GM10266 (cell line): ENCODE measurements around the gene MIPOL1.
"Not testable (repeated sequence)": the region's sequence is repeated elsewhere in the genome, so short reads cannot be mapped to it uniquely, and the experiment has no call there.

Source experiments
- DNase-seq: peaks from one replicate; pipeline ENCODE4 v3.0.0; 2012; ENCODE audit errors: extremely low spot score
- CTCF ChIP-seq: IDR thresholded peaks from 2 replicates; pipeline ENCODE4 v1.5.1; 2012; ENCODE audit warnings: mild to moderate bottlenecking, low read depth; ENCODE audit not compliant: control insufficient read depth, insufficient read depth; ENCODE audit errors: missing control alignments

Gene MIPOL1

GRCh38 chr14:37438444-37438843 is 240.7 kb downstream of the MIPOL1 start:
- TF ChIP-seq CTCF, result no peak
- DNase-seq, result no peak

GRCh38 chr14:37443461-37443860 is 245.7 kb downstream of the MIPOL1 start:
- no peak for TF ChIP-seq CTCF
- DNase-seq, result no peak

- DNase-seq, result no peak
- no peak for TF ChIP-seq CTCF
These were observed 250.2 kb downstream of the MIPOL1 start for GRCh38 chr14:37447883-37448391.

- TF ChIP-seq CTCF, result no peak
- DNase-seq, result no peak
These were observed 254.6 kb downstream of the MIPOL1 start for GRCh38 chr14:37452323-37452722.

- DNase-seq, result no peak
- TF ChIP-seq CTCF, result no peak
These were observed 256.2 kb downstream of the MIPOL1 start for GRCh38 chr14:37453985-37454384.

GRCh38 chr14:37457334-37457733 is 259.6 kb downstream of the MIPOL1 start:
- no peak for DNase-seq
- no peak for TF ChIP-seq CTCF

- not testable (repeated sequence) for DNase-seq
These were observed 264.7 kb downstream of the MIPOL1 start for GRCh38 chr14:37462426-37462825.

GRCh38 chr14:37464192-37464858 is 266.6 kb downstream of the MIPOL1 start:
- no peak for TF ChIP-seq CTCF
- no peak for DNase-seq
